ENCODE results near the gene GRIK3. TPM values are rescaled to one million over a fixed set of nuclear protein-coding genes. Genes with fewer than 3 reads are reported as not detected.

Gene GRIK3
- total and polyA plus RNA-seq, 7 donors, result 0.03 to 0.15 (median 0.04) TPM; not detected in 2

DNA sequence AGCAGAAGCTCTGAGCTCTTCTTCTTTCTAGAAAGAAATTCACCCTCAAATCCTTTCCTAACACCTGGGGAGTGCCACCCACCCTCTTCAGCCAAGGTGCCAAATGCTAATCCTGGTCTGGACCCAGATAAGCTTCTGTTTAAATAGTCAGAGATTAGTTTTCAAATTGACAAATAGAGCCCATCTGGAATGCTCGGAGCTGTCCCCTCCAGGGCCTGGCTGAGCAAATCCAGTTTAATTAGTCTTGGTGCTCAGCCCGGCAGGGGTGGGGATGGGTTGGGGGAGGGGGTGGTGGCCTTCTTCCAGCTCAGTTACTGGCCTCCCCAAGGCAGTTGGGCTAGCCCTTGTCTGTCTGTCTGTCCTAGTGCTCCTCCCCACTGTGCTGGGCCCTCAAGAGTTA, 269.5 kb downstream of the GRIK3 start:
- intact Hi-C loops (cut with DNase I), result no loop called here
- no peaks in the 10 kb centered on the region for H3K4me1 ChIP-seq
- no peak for DNase-seq
- no peak overlapping the region for H3K27ac ChIP-seq
- H3K4me3 ChIP-seq, result no peak overlapping the region
- TF ChIP-seq, protein P1, sequence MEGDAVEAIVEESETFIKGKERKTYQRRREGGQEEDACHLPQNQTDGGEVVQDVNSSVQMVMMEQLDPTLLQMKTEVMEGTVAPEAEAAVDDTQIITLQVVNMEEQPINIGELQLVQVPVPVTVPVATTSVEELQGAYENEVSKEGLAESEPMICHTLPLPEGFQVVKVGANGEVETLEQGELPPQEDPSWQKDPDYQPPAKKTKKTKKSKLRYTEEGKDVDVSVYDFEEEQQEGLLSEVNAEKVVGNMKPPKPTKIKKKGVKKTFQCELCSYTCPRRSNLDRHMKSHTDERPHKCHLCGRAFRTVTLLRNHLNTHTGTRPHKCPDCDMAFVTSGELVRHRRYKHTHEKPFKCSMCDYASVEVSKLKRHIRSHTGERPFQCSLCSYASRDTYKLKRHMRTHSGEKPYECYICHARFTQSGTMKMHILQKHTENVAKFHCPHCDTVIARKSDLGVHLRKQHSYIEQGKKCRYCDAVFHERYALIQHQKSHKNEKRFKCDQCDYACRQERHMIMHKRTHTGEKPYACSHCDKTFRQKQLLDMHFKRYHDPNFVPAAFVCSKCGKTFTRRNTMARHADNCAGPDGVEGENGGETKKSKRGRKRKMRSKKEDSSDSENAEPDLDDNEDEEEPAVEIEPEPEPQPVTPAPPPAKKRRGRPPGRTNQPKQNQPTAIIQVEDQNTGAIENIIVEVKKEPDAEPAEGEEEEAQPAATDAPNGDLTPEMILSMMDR (IDR thresholded peaks at IDR 0.05), result no peak
- H3K9me3 ChIP-seq, result no peaks in the 10 kb centered on the region
- H3K27me3 ChIP-seq (ENCODE audit: insufficient read depth in 3 of 3, low read length in 2 of 3), result peaks cover 0 to 3% (median 0%) of the 10 kb centered on the region in 3 donors
- 11 to 18% (median 17%) methylated on average over 2 of the region's 2 CpGs for WGBS, 3 donors
- no peaks in the 10 kb centered on the region for H3K36me3 ChIP-seq (ENCODE audit: insufficient read depth in 1 of 2, low read depth in 1 of 2)
- ATAC-seq, result no peak

DNA sequence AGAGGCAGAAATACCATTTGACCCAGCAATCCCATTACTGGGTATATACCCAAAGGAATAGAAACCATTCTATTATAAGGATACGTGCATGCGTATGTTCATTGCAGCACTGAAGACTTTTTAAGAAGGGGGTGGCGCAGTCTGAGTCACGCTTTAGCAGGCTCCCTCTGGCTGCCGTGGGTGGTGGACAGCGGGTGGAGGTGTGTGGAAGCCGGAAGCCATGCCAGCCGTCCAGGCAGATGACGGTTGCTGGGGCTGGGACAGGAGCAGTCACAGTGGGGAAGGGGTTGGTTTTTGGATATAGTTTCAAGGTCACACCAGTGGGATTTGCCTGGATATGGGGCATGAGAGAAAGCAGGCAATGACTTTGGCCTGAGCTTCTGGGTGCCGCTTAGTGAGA, 270.5 kb downstream of the GRIK3 start:
- no peak overlapping the region for H3K4me3 ChIP-seq
- no peaks in the 10 kb centered on the region for H3K9me3 ChIP-seq
- ATAC-seq (no peak), DNase-seq (no peak)
- no peaks in the 10 kb centered on the region for H3K4me1 ChIP-seq
- intact Hi-C loops (cut with DNase I), result no loop called here
- no peaks in the 10 kb centered on the region for H3K36me3 ChIP-seq (ENCODE audit: insufficient read depth in 1 of 2, low read depth in 1 of 2)
- WGBS, 3 donors, result 90 to 92% (median 91%) methylated on average over 10 of the region's 10 CpGs
- TF ChIP-seq, protein P1 (IDR thresholded peaks at IDR 0.05), result no peak
- no peak overlapping the region for H3K27ac ChIP-seq
- peaks cover 0 to 4% (median 3%) of the 10 kb centered on the region in 3 donors for H3K27me3 ChIP-seq (ENCODE audit: insufficient read depth in 3 of 3, low read length in 2 of 3)

DNA sequence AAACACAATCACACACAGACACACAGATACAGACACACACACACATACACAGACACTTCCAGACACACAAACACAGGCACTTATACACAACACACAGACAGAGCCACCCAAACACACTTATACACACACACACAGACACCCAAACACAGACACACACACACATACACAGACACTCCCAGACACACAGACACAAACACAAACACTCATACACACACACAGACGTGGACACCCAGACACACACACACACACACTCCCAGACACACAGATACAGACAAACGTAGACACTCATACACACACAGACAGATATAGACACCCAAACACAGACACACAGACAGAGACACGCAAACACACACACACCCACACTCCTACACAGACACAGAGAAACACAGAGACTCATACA, 272.1 kb downstream of the GRIK3 start:
- H3K4me3 ChIP-seq, result no peak overlapping the region
- peaks cover 0 to 6% (median 4%) of the 10 kb centered on the region in 3 donors for H3K27me3 ChIP-seq (ENCODE audit: insufficient read depth in 3 of 3, low read length in 2 of 3)
- 77 to 84% (median 83%) methylated on average over 3 of the region's 3 CpGs for WGBS, 3 donors
- intact Hi-C loops (cut with DNase I), result no loop called here
- DNase-seq, result no peak
- TF ChIP-seq, protein P1 (IDR thresholded peaks at IDR 0.05), result no peak
- no peak for ATAC-seq
- no peak overlapping the region for H3K27ac ChIP-seq
- H3K36me3 ChIP-seq (ENCODE audit: insufficient read depth in 1 of 2, low read depth in 1 of 2), result no peaks in the 10 kb centered on the region
- H3K4me1 ChIP-seq, result no peaks in the 10 kb centered on the region
- no peaks in the 10 kb centered on the region for H3K9me3 ChIP-seq

DNA sequence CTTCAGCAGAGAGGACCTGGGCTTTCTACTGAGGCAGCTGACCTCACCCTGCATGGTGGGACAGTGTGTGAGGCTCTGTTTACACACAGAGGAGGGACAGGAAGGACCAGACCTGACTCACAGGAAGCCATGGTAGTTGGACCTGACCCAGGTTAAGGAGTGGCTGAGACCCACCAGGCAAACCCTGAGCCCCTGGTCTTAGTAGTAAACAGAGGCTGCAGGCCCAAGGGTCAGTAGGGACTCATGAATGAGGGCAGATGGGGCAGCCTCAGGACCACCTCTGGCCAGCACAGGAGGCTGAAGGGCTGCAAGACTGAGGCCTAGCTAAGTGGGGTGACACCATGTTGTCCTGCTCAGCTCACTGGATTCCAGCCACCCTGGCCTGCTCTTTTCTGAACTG, 273.2 kb downstream of the GRIK3 start:
- Histone ChIP-seq H3K36me3 (ENCODE audit: insufficient read depth in 1 of 2, low read depth in 1 of 2) (no peaks in the 10 kb centered on the region), H3K9me3 (no peaks in the 10 kb centered on the region), H3K4me1 (no peaks in the 10 kb centered on the region), H3K27me3 (ENCODE audit: insufficient read depth in 3 of 3, low read length in 2 of 3) (peaks cover 0 to 7% (median 4%) of the 10 kb centered on the region in 3 donors), H3K27ac (no peak overlapping the region), H3K4me3 (no peak overlapping the region)
- ATAC-seq (no peak), DNase-seq (no peak)
- TF ChIP-seq, protein P1 (IDR thresholded peaks at IDR 0.05), result no peak
- intact Hi-C loops (cut with DNase I), result no loop called here

DNA sequence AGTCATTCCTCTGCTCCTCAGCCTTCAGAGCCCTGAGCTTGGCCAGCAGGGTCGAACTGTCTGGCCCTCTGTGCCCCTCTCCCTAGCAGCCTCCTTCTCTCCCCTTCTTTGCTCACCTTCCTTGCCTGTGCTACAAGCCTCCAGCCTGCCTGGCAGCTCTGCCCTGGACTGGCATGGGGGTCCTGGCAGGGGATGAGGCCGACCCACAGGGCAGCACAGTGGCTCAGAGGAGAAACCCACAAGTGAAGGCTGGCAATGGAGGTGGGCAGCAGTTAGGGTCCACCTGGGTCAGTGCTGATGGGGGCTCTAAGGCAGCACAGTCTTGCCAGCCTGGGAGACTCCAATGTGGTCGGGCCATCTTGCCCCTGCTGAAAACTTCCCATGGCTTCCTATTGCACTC, 274.2 kb downstream of the GRIK3 start:
- DNase-seq (no peak), ATAC-seq (no peak)
- TF ChIP-seq, protein P1 (IDR thresholded peaks at IDR 0.05), result no peak
- no peak overlapping the region for H3K4me3 ChIP-seq
- intact Hi-C loops (cut with DNase I), result no loop called here
- H3K36me3 ChIP-seq (ENCODE audit: insufficient read depth in 1 of 2, low read depth in 1 of 2), result no peaks in the 10 kb centered on the region
- H3K9me3 ChIP-seq, result no peaks in the 10 kb centered on the region
- H3K27me3 ChIP-seq (ENCODE audit: insufficient read depth in 3 of 3, low read length in 2 of 3), result peaks cover 0 to 7% (median 4%) of the 10 kb centered on the region in 3 donors
- 64 to 73% (median 67%) methylated on average over 3 of the region's 3 CpGs for WGBS, 3 donors
- H3K4me1 ChIP-seq, result no peaks in the 10 kb centered on the region
- no peak overlapping the region for H3K27ac ChIP-seq
